Endothelial cell of umbilical vein (primary cell): ENCODE measurements around the gene MRPS5. TPM values are rescaled to one million over a fixed set of nuclear protein-coding genes. Genes with fewer than 3 reads are reported as not detected.

Experiments
- BruUV-seq: library from RNA; stranded (reverse); fragments of 400-500 nt; replicated peaks from 2 replicates; lab custom pipeline; 2021; lab: Mats Ljungman, UMichigan
- CTCF ChIA-PET: fragments of 300-600, 350-600 bp; sonication (Branson Sonifier 250); formaldehyde crosslinking; loops from one replicate; lab custom pipeline; 2021; ENCODE audit warnings: antibody characterized with exemption, inconsistent platforms; lab: Charles Lee
- POLR2A ChIA-PET: fragments of 300-600, 350-600 bp; sonication (Branson Sonifier 250); formaldehyde crosslinking; loops from one replicate; lab custom pipeline; 2021; ENCODE audit warnings: antibody characterized with exemption, inconsistent platforms; lab: Charles Lee
- DNase-seq: peaks from one replicate; pipeline ENCODE4 v3.0.0-alpha.2; 2011; ENCODE audit warnings: low read depth, low spot score
- FAIRE-seq: peaks from 2 replicates; lab custom pipeline; 2011; peaks lifted over from hg19 to GRCh38; lab: Jason Lieb, UNC
- H2AFZ ChIP-seq: 2 replicates; pipeline ENCODE4 v1.6.0; 2012; ENCODE audit warnings: low read depth, low read length, control low read depth, inconsistent platforms
- H3K27ac ChIP-seq: 2 replicates; pipeline ENCODE4 v1.5.1; 2011; ENCODE audit warnings: low read depth, mild to moderate bottlenecking, control low read depth, low read length, moderate library complexity; ENCODE audit not compliant: insufficient read depth
- H3K27me3 ChIP-seq, 2 experiments: 2 replicates each; pipeline versions ENCODE4 v1.6.0 to v1.6.1; 2011; ENCODE audit warnings: low read length in 2 of 2, mixed read lengths in 1 of 2; ENCODE audit not compliant: control insufficient read depth in 2 of 2, insufficient read depth in 2 of 2
- H3K36me3 ChIP-seq, 2 experiments: 2 replicates in 1 of 2; 3 replicates in 1 of 2; pipeline ENCODE4 v1.5.1; 2011; ENCODE audit warnings: low read length in 2 of 2, mild to moderate bottlenecking in 1 of 2, moderate library complexity in 1 of 2; ENCODE audit not compliant: control insufficient read depth in 2 of 2, insufficient read depth in 2 of 2; ENCODE audit errors: extremely low read depth in 1 of 2
- H3K4me1 ChIP-seq: 3 replicates; pipeline ENCODE4 v1.5.1; 2011; ENCODE audit warnings: mild to moderate bottlenecking, low read length; ENCODE audit not compliant: control insufficient read depth, insufficient read depth; ENCODE audit errors: extremely low read depth
- H3K4me2 ChIP-seq: 2 replicates; pipeline ENCODE4 v1.6.1; 2011; ENCODE audit warnings: low read length, control low read depth, mixed read lengths; ENCODE audit not compliant: insufficient read depth
- H3K4me3 ChIP-seq, 3 experiments: fragments of 200-600 bp in 1 of 3; sonication (generic), shearing (Covaris generic) in 1 of 3; replicated peaks in 1 of 3; 2 replicates each; pipeline ENCODE4 v1.5.1; 2011 to 2016; ENCODE audit warnings: control low read depth in 3 of 3, low read length in 3 of 3, mild to moderate bottlenecking in 2 of 3, inconsistent platforms in 1 of 3, low read depth in 1 of 3, moderate library complexity in 1 of 3; ENCODE audit not compliant: insufficient read depth in 1 of 3
- H3K79me2 ChIP-seq: 2 replicates; pipeline ENCODE4 v1.6.0; 2012; ENCODE audit warnings: low read length, inconsistent platforms; ENCODE audit not compliant: control insufficient read depth, insufficient read depth
- H3K9ac ChIP-seq: replicated peaks from 2 replicates; pipeline ENCODE3; 2011; ENCODE audit warnings: low read length, control low read depth; ENCODE audit not compliant: insufficient read depth; ENCODE audit errors: extremely low read depth
- H3K9me1 ChIP-seq: replicated peaks from 3 replicates; pipeline ENCODE4 v1.6.0; 2011; ENCODE audit warnings: mild to moderate bottlenecking, low read length; ENCODE audit not compliant: control insufficient read depth, insufficient read depth; ENCODE audit errors: extremely low read depth
- H3K9me3 ChIP-seq: replicated peaks from 2 replicates; pipeline ENCODE4 v1.5.1; 2012; ENCODE audit warnings: low read length, inconsistent platforms; ENCODE audit not compliant: control insufficient read depth, insufficient read depth
- H4K20me1 ChIP-seq: replicated peaks from 2 replicates; pipeline ENCODE3; 2011; ENCODE audit warnings: mild to moderate bottlenecking, low read length; ENCODE audit not compliant: control insufficient read depth, insufficient read depth; ENCODE audit errors: extremely low read depth
- CTCF ChIP-seq, 2 donors: IDR thresholded peaks; 1 replicate in 1 of 2; 2 replicates in 1 of 2; pipeline ENCODE4 v1.5.1; 2011; ENCODE audit warnings: low read length in 2 of 2, mild to moderate bottlenecking in 2 of 2, moderate library complexity in 2 of 2, control low read depth in 1 of 2, inconsistent platforms in 1 of 2, low read depth in 1 of 2; ENCODE audit not compliant: insufficient read depth in 1 of 2; ENCODE audit errors: extremely low read depth in 1 of 2
- EZH2 ChIP-seq: IDR thresholded peaks from 2 replicates; pipeline ENCODE4 v1.6.1; 2012; ENCODE audit warnings: borderline replicate concordance, low read depth, mild to moderate bottlenecking, moderate library complexity, low read length, inconsistent platforms; ENCODE audit not compliant: severe bottlenecking
- FOS ChIP-seq: IDR thresholded peaks from 2 replicates; pipeline ENCODE4 v1.6.1; 2011; ENCODE audit warnings: mild to moderate bottlenecking, low read length, moderate library complexity, borderline replicate concordance; ENCODE audit not compliant: insufficient read depth
- GATA2 ChIP-seq: IDR thresholded peaks from 2 replicates; pipeline ENCODE4 v1.7.0; 2011; ENCODE audit warnings: low read depth, mild to moderate bottlenecking, moderate library complexity, mixed read lengths, low read length; ENCODE audit not compliant: insufficient read length, insufficient read depth
- JUN ChIP-seq: IDR thresholded peaks from 2 replicates; pipeline ENCODE4 v1.6.1; 2011; ENCODE audit warnings: borderline replicate concordance, low read depth; ENCODE audit not compliant: insufficient read length, insufficient read depth
- MAX ChIP-seq: IDR thresholded peaks from 2 replicates; pipeline ENCODE4 v1.6.1; 2011; ENCODE audit not compliant: insufficient read depth, insufficient read length
- MYC ChIP-seq: IDR thresholded peaks from one replicate; pipeline ENCODE4 v1.6.1; 2011; ENCODE audit warnings: mild to moderate bottlenecking, low read depth, low read length
- POLR2A ChIP-seq: IDR thresholded peaks from 2 replicates; pipeline ENCODE4 v1.6.1; 2012; ENCODE audit warnings: low read depth, mild to moderate bottlenecking, control low read depth, low read length
- POLR2AphosphoS5 ChIP-seq: IDR thresholded peaks from 2 replicates; pipeline ENCODE4 v1.6.1; 2012; ENCODE audit warnings: low read depth, mild to moderate bottlenecking, control low read depth, low read length, moderate library complexity; ENCODE audit not compliant: insufficient read depth
- dilution Hi-C: fragments of 300-500 bp; cut with MboI; formaldehyde crosslinking; loops from one replicate; pipeline ENCODE4 v1.15.0; 2019; ENCODE audit warnings: low sequenced_read_pairs; ENCODE audit not compliant: extremely low pct_ligation_motif_present
- intact Hi-C: fragments of 100-400 bp; cut with micrococcal nuclease; formaldehyde crosslinking; loops from one replicate; pipeline ENCODE4 v1.10.0; 2022
- polyA plus RNA-seq, 4 experiments: library from polyadenylated mRNA; depleted of rRNA in 3 of 4; stranded (reverse) in 3 of 4; unstranded in 1 of 4; fragments of >200 nt; gene quantifications; 2 replicates each; pipeline versions ENCODE4 v1.2.1 to v1.2.3, GENCODE V29; 2011 to 2012; ENCODE audit warnings: missing spikeins in 1 of 4
- total RNA-seq: library from RNA; stranded (reverse); gene quantifications from 2 replicates; pipeline ENCODE4 v1.2.3, GENCODE V29; 2021

MRPS5 gene
- total and polyA plus RNA-seq, 2 donors (not counting 3 experiments of a cell fraction or from before 2014, with no cell fraction given) = 50.5 to 62.8 TPM

- no peak for DNase-seq
- H3K36me3 ChIP-seq = no peaks in the 10 kb centered on the region
- no peak overlapping the region for H2AFZ ChIP-seq
- ChIA-PET POLR2A (no interaction called here), CTCF (interaction anchor here (0.8 to 3.0 kb wide), 9 partner anchors 9 to 92 kb away, joined by 3 to 13 read pairs (median 9); partner anchors contain the start of gene MRPS5)
- TF ChIP-seq EZH2 (no peak), FOS (no peak), JUN (no peak), MYC (no peak), POLR2A (no peak), POLR2AphosphoS5 (no peak), MAX (no peak), GATA2 (no peak), CTCF (IDR thresholded peaks at IDR 0.05; ENCODE audit: extremely low read depth in 1 of 2, insufficient read depth in 1 of 2, low read depth in 1 of 2, low read length in 2 of 2) (no peak)
- H4K20me1 ChIP-seq = no peaks in the 10 kb centered on the region
- H3K9me3 ChIP-seq = no peaks in the 10 kb centered on the region
- no peak overlapping the region for H3K27ac ChIP-seq
- dilution Hi-C loops (no loop called here), intact Hi-C loops (loop anchor here (5.0 kb wide), 1 partner anchor 89 kb away; the partner anchor contains the start of gene ZNF2)
- H3K9ac ChIP-seq = no peak overlapping the region
- no peaks in the 10 kb centered on the region for H3K9me1 ChIP-seq
- no peaks in the 10 kb centered on the region for H3K4me1 ChIP-seq
- H3K4me3 ChIP-seq = no peak overlapping the region
- H3K27me3 ChIP-seq = peaks cover 9 to 16% of the 10 kb centered on the region in 2 experiments
- FAIRE-seq = no peak
- no peak overlapping the region for H3K4me2 ChIP-seq
- BruUV-seq = no TSS peak
- no peaks in the 10 kb centered on the region for H3K79me2 ChIP-seq
These were observed 43.6 kb downstream of the MRPS5 start for GRCh38 chr2:95077861-95078603.
